ENCODE data around the gene SPTBN5. TPM values are rescaled to one million over a fixed set of nuclear protein-coding genes. Genes with fewer than 3 reads are reported as not detected.

SPTBN5 gene
- 1.9 TPM for total RNA-seq
- long read RNA-seq, partial matches to known transcripts: 4 of 5 reads
- long read RNA-seq, other reads (novel, unspliced or antisense): 1 of 5 reads

DNA sequence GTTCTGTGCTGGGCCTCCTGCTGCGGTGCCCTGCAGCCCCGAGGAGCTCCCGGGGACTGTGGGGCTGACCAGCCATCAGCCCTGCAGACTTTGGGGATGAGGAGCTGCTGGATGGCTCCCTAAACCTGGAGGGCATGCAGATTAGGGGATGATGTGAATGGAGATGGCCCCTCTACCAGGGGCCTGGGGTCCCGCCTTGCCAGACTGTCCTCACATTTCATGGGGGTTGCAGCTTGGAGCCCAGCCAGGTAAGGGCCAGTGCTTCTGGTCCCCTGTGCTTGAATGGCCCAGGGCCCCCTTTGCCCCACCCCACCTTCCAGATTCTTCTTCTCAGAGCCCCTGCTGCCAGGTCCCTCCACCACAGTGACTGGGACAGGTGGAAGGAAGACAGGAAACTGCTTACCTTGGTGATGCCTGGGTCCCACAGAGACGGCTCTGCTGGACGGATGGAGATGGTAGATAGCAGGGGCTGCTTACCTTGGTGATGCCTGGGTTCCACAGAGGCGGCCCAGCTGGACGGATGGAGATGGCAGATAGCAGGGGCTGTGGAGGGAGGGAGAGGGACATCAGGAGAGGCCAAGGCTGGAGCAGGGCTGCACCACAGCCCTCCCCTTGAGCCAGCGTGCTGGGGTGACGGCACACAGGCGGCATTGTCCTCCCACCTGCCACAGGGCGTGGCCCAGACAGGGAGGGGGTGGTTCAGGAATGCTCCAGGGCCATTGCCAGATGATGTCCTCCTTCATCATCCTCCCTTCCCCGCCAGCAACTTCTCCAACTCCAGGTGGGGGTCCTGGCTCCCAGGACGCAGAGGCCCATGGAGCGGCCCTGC is at the start of gene SPTBN5:
Gene SPTBN5 (minus strand): TSS at position 632 of the 829 bp plus-strand sequence. CDS start 556 bp downstream, at position 76.
- H3K27ac ChIP-seq: peak within 1 kb of the TSS; percentile 44

DNA sequence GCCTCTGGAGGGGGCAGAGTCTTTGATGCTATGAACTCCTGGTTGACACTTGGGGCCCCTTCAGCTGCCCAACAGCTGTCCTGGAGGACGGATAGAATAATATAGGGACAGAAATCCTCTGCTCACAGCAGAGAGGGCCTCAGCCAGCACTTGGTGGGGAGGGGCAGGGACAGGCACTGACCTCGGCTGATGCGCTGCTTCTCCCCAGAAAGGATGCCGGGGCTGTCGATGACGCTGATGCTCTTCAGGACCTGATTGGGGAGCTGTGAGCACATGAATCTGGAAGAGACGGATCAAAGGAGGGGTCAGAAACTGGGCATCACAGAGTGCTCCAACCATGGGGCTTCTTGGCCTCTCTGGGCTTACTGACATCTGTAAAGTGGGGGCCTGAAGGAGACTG is 49.0 kb upstream of the SPTBN5 start:
- TF ChIP-seq, protein P1, sequence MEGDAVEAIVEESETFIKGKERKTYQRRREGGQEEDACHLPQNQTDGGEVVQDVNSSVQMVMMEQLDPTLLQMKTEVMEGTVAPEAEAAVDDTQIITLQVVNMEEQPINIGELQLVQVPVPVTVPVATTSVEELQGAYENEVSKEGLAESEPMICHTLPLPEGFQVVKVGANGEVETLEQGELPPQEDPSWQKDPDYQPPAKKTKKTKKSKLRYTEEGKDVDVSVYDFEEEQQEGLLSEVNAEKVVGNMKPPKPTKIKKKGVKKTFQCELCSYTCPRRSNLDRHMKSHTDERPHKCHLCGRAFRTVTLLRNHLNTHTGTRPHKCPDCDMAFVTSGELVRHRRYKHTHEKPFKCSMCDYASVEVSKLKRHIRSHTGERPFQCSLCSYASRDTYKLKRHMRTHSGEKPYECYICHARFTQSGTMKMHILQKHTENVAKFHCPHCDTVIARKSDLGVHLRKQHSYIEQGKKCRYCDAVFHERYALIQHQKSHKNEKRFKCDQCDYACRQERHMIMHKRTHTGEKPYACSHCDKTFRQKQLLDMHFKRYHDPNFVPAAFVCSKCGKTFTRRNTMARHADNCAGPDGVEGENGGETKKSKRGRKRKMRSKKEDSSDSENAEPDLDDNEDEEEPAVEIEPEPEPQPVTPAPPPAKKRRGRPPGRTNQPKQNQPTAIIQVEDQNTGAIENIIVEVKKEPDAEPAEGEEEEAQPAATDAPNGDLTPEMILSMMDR (IDR thresholded peaks at IDR 0.05): no peak
- no peak for ATAC-seq
- no peak overlapping the region for H3K27ac ChIP-seq
- H3K4me1 ChIP-seq: peaks cover 26% of the 10 kb centered on the region
- no peaks in the 10 kb centered on the region for H3K27me3 ChIP-seq
- intact Hi-C loops (cut with DNase I): no loop called here
- DNase-seq: no peak
- H3K4me3 ChIP-seq: no peak overlapping the region
- H3K9me3 ChIP-seq: no peaks in the 10 kb centered on the region
- peaks cover 32% of the 10 kb centered on the region for H3K36me3 ChIP-seq

More for the DNA sequence above, at the start of gene SPTBN5:
- Histone ChIP-seq H3K27me3 (no peaks in the 10 kb centered on the region), H3K36me3 (peaks cover 8% of the 10 kb centered on the region), H3K4me1 (peaks cover 19% of the 10 kb centered on the region), H3K9me3 (no peaks in the 10 kb centered on the region), H3K4me3 (no peak within 1 kb of the TSS)
- intact Hi-C loops (cut with DNase I): no loop called here
- ATAC-seq: no peak
- TF ChIP-seq, protein P1 (IDR thresholded peaks at IDR 0.05): no peak
- no peak for DNase-seq

DNA sequence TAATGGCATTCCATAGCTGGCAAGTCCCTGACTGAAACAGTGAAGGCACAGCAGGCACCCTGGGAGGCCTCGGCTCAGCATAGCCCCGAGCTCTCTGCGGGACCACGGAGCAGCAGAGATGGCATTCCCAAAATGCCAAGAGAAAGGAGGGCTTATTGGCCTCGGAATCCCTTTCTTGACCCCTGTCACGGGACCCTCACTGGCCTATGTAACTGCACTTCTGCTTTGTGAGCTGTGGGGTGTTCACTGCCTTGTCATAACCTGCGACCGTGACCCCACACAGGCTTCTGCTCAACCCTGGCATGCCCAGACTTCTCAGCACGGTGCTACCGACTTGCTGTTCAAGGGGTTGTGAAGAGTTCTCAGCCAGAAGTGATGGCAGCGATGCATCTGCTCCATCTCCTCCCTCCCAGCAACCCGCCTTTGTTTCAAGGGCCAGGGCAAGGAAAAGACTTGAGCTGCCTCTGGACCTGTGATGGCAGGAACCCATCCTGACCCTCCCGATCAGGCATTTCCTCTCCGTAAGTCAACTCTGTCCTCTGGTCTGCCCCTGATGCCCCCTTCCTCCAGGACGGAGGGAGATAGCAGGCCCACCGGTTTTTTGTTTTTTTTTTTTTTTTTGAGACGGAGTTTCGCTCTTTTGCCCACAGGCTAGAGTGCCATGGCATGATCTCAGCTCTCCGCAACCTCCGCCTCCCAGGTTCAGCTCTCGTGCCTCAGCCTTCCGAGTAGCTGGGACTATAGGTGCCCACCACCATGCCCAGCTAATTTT is 48.0 kb upstream of the SPTBN5 start:
- H3K27me3 ChIP-seq: no peaks in the 10 kb centered on the region
- H3K4me1 ChIP-seq: peaks cover 35% of the 10 kb centered on the region
- H3K36me3 ChIP-seq: peaks cover 32% of the 10 kb centered on the region
- no peak overlapping the region for H3K4me3 ChIP-seq
- TF ChIP-seq, protein P1 (IDR thresholded peaks at IDR 0.05): no peak
- intact Hi-C loops (cut with DNase I): no loop called here
- no peak for ATAC-seq
- no peak overlapping the region for H3K27ac ChIP-seq
- DNase-seq: no peak
- no peaks in the 10 kb centered on the region for H3K9me3 ChIP-seq

DNA sequence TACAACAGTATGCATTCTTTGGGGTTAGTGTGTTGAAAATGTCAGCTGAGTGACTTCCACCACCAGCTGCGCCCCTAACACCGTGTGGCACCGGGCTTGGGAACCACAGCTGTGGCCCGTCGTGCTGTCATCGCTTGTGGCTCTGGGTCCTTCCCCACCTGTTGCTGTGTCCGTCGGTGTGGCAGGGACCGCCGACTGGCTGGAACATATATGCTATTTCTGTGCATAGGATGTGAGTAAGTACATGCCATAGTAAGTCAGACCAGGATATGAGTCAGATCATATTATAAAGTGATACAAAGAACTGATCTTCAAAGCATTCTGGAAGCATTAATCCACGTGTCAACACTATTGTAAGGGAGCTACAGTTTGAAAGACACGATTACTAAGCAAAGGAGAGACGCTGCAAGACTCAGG is 46.6 kb upstream of the SPTBN5 start:
- intact Hi-C loops (cut with DNase I): no loop called here
- Histone ChIP-seq H3K9me3 (no peaks in the 10 kb centered on the region), H3K4me3 (no peak overlapping the region), H3K27ac (no peak overlapping the region), H3K27me3 (no peaks in the 10 kb centered on the region), H3K4me1 (peaks cover 47% of the 10 kb centered on the region), H3K36me3 (peaks cover 28% of the 10 kb centered on the region)
- DNase-seq (no peak), ATAC-seq (no peak)
- TF ChIP-seq, protein P1 (IDR thresholded peaks at IDR 0.05): no peak

DNA sequence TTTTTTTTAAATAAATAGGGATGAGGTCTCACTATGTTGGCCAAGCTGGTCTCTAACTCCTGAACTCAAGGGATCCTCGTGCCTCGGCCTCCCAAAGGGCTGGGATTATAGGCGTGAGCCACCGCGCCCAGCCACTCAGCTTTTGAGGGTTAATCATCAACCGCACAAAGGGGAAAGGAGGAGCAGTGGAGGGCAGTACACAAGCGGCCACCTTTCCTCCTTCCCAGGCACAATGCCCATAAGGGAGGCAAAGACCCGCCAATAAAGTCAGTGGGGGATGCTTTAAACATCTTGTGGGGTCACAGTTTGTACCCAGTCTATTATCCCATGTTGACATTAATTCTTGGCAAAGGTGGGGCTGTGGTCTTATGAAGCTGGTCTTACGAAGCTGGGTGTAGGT is 46.1 kb upstream of the SPTBN5 start:
- peaks cover 28% of the 10 kb centered on the region for H3K36me3 ChIP-seq
- ATAC-seq (no peak), DNase-seq (no peak)
- TF ChIP-seq, protein P1 (IDR thresholded peaks at IDR 0.05): no peak
- intact Hi-C loops (cut with DNase I): no loop called here
- no peak overlapping the region for H3K27ac ChIP-seq
- no peak overlapping the region for H3K4me3 ChIP-seq
- H3K27me3 ChIP-seq: no peaks in the 10 kb centered on the region
- H3K9me3 ChIP-seq: no peaks in the 10 kb centered on the region
- peaks cover 52% of the 10 kb centered on the region for H3K4me1 ChIP-seq
